GM21576 (cell line): Measurements from ENCODE around the gene CADM2.

Source experiments
- ATAC-seq: cut with Tn5 transposase; IDR thresholded peaks from one replicate; pipeline ENCODE4 v1.9.1; 2021; ENCODE audit warnings: mild to moderate bottlenecking, moderate library complexity; ENCODE audit not compliant: unreplicated experiment

CADM2 gene

GRCh38 chr3:85780806-85781205 is 822.0 kb downstream of the CADM2 start:
- no peak for ATAC-seq

GRCh38 chr3:85781806-85782205 is 823.0 kb downstream of the CADM2 start:
- ATAC-seq = no peak

GRCh38 chr3:85783291-85783690 is 824.5 kb downstream of the CADM2 start:
- no peak for ATAC-seq

- no peak for ATAC-seq
These were observed 827.0 kb downstream of the CADM2 start for GRCh38 chr3:85785766-85786165.

- ATAC-seq = no peak
These were observed 831.7 kb downstream of the CADM2 start for GRCh38 chr3:85790445-85791030.

GRCh38 chr3:85796140-85796539 is 837.4 kb downstream of the CADM2 start:
- no peak for ATAC-seq

GRCh38 chr3:85800676-85801075 is 841.9 kb downstream of the CADM2 start:
- ATAC-seq = no peak

GRCh38 chr3:85801955-85802354 is 843.2 kb downstream of the CADM2 start:
- ATAC-seq = no peak

- no peak for ATAC-seq
These were observed 850.0 kb downstream of the CADM2 start for GRCh38 chr3:85808755-85809154.

- ATAC-seq = no peak
These were observed 862.5 kb downstream of the CADM2 start for GRCh38 chr3:85821130-85821756.

- ATAC-seq = no peak
These were observed 877.2 kb downstream of the CADM2 start for GRCh38 chr3:85835857-85836440.

- ATAC-seq = no peak
These were observed 878.6 kb downstream of the CADM2 start for GRCh38 chr3:85837402-85837801.

GRCh38 chr3:85838921-85839320 is 880.1 kb downstream of the CADM2 start:
- no peak for ATAC-seq

- ATAC-seq = no peak
These were observed 883.3 kb downstream of the CADM2 start for GRCh38 chr3:85842081-85842480.

- ATAC-seq = no peak
These were observed 888.2 kb downstream of the CADM2 start for GRCh38 chr3:85846940-85847339.

- ATAC-seq = no peak
These were observed 892.3 kb downstream of the CADM2 start for GRCh38 chr3:85851071-85851470.

GRCh38 chr3:85853805-85854204 is 895.0 kb downstream of the CADM2 start:
- no peak for ATAC-seq

- no peak for ATAC-seq
These were observed 904.2 kb downstream of the CADM2 start for GRCh38 chr3:85862893-85863455.

GRCh38 chr3:85864896-85865295 is 906.1 kb downstream of the CADM2 start:
- ATAC-seq = no peak

GRCh38 chr3:85867072-85867471 is 908.3 kb downstream of the CADM2 start:
- no peak for ATAC-seq

GRCh38 chr3:85875589-85875988 is 916.8 kb downstream of the CADM2 start:
- no peak for ATAC-seq

- no peak for ATAC-seq
These were observed 918.8 kb downstream of the CADM2 start for GRCh38 chr3:85877631-85878030.
